Renal cortical epithelial cell (primary cell): ENCODE measurements around the gene ADAP1. TPM values are rescaled to one million over a fixed set of nuclear protein-coding genes. Genes with fewer than 3 reads are reported as not detected.

Experiments used
- DNase-seq: peaks from one replicate; pipeline ENCODE4 v3.0.0-alpha.2; 2011; ENCODE audit warnings: low read depth
- total RNA-seq: library from RNA; depleted of rRNA; stranded (reverse); fragments of >200 nt; gene quantifications from 2 replicates; pipeline ENCODE4 v1.2.3, GENCODE V29; 2014

ADAP1 gene
- total RNA-seq, 1 donor from 2014 or later: 4.8 TPM

DNA sequence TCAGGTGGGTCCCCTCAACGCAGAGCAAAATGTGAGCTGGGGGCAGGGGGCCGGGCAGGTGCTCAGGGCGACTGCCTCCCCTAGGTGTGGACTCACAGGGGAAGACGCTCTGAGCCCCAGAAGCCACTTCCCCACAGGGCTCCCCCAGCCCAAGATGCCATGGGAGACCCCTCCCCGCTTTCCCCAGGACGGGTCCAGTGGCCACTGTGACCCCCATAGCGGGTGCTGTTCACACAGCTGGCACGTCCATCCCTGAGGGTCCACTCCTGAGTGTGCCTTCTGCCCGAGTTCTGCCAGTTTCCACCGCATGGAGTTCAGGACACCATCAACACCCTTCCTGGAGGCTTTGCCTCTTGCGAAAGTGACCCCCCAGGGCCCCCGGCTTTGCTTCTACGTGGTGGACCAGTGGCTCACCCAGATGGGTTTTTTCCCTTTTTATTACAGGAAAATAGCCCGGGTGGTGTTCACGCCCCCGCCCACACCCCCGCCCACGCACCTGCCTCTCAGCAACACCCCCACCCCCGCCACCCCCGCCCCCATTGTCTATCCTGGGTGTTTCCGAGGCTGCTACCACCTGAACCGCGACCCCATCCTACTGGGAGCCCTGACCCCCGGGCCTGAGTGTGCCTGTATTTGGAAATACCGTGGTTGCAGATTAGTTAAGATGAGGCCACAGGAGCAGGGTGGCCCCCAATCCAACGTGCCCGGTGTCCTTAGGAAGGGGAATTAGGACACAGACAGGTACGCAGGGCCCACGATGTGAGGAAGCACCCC is 32.0 kb downstream of the ADAP1 start:
- DNase-seq: no peak

DNA sequence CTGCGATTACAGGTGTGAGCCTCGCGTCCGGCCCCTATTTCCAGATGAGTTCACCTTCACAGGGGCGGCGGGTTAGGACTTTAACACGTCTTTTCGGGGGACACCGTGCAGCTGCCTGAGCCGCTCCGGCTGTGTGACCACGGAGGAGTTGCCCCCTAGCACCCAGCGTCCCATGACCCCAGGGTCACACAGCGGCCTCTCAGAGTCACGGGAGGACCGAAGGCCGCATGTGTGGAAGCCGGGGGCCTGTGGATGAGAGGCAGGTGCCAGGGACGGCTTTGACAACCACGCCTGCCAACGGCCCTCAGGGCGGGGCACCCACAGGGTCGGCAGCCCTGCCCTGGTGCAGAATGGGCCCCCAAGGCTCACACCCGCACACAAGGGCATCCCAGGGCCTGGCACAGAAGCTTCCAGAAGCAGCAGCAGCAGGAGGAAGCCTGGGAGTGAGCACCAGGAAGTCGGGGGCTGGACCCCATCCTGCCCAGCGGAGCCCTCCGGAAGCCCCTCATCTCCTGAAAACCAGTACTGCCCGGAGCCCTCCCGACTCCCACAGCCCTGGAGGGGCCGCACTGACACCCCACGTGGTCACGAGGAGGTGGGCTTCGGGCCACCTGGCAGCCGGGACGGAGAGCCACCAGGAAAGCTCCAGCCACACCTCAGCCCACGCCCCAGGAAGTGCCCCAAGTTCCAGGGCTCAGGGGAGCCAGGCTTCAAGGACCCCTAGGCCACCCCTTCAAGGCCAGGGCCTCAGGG is 32.7 kb downstream of the ADAP1 start:
- DNase-seq: no peak

- no peak for DNase-seq
Measured at GRCh38 chr7:921071-921461, 33.4 kb downstream of the ADAP1 start.

DNA sequence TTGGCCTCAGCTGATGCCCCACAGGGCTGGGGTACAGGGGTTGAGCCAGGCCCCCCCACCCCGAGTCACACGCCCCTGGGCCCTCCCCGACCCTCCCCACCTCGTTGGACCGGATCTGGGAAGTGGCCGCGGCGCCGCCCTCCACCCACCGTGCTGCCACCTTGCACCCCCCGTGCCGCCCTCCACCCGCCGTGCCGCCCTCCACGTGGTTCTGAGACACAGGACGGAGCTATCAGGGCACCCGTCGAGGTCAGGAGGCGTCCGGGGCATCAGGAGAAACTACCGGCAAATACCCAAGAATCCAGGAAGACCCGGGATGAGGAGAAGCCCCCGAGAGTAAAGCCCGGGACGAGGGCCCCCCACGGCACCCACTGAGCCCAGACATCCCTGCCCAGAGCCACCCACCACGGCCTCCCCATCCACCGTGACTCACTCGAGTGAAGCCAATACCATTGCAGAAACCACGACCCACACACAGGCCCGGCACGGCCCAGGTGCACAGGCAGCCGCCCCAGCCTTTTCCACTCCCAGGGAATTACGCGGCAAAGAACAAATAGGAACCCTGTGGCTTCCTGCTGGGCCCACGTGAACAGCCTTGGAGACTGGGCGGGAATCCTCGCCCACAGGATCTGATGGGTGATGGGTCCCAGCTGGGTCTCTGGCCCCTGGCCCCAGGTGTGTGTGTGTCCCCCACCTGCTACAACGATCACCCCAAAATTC is 34.0 kb downstream of the ADAP1 start:
- no peak for DNase-seq

DNA sequence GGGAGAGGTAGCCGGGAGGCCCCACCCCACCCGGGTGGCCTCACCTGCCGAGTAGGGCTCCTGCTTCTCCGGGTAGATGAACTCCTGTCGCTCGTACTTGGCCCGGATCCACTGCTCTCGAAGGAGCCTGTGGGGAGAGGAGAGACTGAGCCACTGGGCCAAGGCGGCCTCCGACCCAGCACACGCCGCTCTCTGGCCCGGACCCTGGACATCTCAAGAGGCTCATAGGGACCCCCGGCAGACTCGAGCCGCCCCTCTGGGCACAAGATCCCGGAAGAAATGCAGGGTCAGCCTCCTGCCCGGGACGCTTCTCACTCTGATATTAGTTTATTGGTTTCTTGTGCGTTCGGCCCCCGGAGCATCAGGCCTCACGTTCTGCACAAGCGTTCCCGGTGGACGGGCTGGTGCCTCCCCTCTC is 34.5 kb downstream of the ADAP1 start:
- no peak for DNase-seq

DNA sequence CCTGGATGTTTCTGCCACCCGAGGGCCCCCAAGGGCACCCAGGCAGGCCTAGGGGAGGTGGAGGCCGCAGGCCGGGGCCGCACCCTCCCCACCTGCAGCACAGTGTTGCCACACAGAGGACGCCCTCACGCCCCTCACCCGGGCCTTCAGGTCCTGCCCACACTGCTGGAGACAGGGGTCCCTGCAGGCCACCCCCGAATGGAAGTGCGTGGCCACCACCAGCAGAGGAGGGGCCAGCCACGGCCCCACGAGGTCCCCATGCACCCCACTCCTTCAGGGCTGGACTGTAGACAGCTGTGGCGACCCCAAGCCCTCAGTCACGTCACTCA is 35.4 kb downstream of the ADAP1 start:
- DNase-seq: no peak

DNA sequence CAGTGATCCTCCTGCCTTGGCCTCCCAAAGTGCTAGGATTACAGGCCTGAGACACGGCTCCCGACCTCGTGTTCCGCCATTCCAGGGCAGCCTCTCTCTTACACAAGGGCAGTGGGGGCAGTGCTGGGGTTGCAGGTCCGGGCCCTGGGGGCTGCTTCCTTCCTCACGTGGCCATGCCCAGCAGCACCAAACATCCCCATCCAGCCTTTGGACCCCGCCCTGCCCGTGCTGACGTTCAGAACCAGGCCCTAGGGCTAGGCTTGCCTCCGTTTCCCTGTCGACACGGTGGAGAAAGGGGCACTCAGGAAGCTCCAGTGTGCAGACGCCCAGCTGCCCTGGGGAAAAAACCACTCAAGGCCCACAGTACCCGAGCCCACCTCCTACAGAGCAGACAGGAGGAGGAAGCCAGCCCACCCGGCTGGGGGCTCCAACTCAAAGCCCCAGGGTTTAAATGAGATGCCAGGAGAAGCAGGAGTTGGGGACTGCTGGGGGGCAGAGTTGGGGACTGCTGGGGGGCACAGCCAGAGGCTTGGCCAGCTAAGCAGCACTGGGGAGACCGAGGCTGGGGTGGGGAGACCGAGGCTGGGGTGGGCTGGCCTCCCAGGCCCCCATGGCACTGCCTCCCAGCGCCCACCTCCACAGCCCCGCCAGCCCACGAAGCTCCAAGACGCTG is 35.9 kb downstream of the ADAP1 start:
- DNase-seq: no peak

DNA sequence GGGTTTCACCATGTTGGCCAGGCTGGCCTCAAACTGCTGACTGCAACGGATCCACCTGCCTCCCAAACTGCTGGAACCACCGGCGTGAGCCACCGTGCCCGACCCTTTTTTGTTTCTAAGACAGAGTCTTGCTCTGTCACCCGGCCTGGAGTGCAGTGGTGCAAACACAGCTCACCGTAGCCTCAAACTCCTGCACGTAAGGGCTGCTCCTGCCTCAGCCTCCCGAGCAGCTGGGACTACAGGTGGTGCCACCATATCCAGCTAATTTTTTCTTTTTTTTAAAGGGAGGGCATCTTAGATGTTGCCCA is 36.4 kb downstream of the ADAP1 start:
- DNase-seq: no peak

- DNase-seq: no peak
Measured at GRCh38 chr7:917255-918117, 37.0 kb downstream of the ADAP1 start.

DNA sequence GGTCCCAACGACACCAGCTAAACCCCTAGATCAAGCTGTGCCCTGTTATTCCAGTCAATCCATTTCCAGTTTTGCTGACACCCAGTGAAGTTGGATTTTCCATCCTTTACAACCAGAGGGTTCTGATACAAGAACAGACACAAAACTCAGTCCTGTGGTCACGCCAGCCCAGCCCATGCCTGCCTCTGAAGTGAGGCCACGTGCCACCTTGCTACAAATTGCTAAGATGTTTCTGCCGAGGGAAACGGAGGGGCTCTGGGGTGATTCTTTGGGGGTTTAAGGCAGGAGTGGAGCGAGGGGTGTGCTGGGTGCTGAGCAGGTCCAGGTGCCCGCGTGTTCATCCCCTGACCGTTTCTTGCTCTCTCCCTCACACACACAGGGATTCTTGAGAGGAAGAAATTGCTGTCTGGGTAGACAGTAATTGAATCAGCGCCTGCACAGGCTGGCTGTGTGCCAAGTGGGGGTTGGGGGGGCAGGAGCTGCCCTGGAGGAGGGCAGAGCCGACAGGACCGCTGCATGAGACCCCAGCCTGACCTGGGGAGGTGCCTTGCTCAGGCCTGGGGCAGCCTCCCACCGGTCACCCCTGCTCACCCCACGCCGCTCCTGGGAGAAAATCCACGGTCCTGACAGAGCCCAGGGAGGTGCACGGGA is 38.1 kb downstream of the ADAP1 start:
- DNase-seq: no peak

GRCh38 chr7:915291-916218 is 38.9 kb downstream of the ADAP1 start:
- no peak for DNase-seq

- no peak for DNase-seq
Measured at GRCh38 chr7:914521-915194, 39.8 kb downstream of the ADAP1 start.

DNA sequence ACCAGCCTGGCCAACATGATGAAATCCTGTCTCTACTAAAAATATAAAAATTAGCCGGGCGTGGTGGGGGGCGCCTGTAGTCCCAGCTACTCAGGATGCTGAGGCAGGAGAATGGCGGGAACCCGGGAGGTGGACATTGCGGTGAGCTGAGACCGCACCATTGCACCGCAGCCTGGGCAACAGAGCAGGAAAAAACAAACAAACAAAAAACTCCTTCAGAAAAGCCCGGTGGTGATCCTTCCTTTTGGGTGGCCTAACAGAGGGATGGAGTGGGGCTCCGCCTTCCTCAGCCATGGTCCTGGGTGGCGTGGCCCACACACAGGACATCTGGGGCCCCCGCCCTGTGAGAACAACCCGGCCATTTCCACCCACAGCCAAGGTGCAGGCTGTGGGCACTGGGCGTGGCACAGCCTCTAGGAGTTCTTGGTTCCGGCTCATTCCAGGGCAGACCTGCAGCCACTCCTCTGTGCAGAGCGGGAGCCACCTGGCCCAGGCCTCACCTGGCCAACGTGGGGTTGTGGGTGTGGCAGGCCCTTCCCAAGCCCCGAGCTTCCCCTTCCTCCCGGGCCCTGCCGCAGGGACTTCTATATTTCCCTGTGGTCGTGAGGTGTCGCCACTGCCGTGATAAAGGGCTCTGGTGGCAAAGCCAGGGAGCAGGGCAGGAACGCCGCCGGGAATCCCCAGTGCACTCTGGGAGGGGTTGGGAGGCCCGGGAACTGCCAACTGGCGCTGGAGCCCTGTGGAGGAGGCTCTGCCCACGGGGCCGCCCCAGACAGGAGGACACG is 40.6 kb downstream of the ADAP1 start:
- DNase-seq: peak; percentile 13

DNA sequence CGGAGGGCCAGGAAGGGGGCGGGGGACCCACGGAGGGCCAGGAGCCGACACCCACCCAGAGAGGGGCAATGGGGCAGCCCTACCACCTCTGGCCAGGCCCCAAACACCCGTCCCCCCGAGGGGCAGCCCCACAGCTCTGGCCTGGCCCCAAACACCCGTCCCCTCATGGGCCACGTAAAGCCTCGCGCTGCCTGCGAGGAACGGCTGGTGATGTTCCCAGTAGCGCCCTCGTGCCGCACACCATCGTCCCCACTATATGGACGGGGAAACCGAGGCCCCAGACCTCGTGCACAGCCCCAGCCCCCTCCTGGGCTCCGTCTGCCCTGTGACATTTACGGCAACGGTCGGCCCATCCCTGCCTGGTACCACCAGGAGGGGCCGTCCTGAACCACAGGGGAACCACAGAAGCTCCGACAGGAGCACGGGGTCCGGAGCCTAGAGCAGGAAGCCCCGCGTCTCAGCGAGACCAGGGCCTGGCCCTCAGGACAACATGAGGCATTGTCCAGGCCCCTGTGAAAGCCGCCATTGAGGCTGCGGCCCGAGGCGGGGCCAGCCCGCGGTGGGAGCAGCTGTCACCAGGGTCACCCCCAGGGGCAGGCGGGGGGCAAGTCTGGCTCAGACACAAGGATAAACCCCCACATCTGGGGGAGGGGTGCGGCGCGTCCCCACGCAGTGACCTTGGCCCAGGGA is 42.5 kb downstream of the ADAP1 start:
- DNase-seq: no peak

- no peak for DNase-seq
Measured at GRCh38 chr7:910931-911431, 43.5 kb downstream of the ADAP1 start.

- no peak for DNase-seq
Measured at GRCh38 chr7:910441-910861, 44.0 kb downstream of the ADAP1 start.
